ENCODE results near the gene GJE1.

GJE1 gene

DNA sequence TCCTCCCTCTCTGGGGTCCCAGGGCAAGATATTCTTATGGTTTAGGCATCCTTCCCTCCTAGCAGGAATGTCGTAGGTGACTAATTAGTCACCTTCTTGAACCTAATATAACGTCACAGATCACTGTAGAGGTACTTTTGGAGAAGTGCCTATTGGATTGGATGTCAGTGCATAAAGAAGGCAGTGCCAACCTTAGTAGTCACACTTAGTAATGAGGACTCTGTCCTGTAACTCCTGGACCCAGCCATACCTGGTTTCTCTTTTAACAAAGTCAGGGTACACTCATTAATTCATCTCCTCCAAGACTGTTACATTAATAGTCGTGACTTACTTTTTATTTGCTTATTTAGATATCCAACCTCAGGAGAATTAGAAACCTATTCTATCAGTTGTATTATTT lies 34.3 kb downstream of the GJE1 start:
- DNase-seq: no peak

DNA sequence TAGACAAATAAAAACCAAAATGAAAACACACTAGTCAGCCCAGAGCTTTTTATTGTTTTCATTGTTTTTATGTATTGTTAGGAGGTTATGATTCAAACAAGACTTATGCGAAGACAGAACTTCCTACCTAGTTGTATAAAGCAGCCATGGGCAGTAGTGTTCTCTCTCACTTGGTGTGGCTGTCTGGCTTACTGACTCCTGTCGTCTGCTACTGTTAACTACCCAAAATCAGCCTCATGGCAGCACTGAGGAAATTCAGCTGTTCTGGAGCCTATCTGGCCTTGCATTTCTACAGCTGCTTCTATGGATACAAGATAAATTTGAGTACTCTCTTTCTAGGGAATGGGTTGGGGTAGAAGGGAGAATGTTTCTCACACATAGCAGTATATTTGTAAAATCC lies 34.8 kb downstream of the GJE1 start:
- DNase-seq: no peak

DNA sequence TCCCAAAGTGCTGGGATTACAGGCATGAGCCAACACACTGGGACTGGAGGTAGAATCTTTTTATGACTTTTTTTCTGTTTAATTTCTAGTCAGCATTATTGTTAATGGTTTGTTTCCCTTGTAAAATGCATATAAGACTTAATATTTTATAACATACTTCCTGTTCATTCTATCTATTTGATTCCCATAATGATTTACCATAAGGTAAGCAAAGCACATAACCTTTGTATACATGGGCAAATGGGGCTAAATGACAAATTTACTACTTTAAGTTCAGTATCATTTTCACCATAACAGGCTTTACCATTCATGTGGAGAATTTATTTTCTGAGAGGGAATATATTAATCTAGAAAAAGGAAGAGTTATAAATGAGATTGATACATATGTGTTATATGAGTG lies 38.6 kb downstream of the GJE1 start:
- no peak for DNase-seq

DNA sequence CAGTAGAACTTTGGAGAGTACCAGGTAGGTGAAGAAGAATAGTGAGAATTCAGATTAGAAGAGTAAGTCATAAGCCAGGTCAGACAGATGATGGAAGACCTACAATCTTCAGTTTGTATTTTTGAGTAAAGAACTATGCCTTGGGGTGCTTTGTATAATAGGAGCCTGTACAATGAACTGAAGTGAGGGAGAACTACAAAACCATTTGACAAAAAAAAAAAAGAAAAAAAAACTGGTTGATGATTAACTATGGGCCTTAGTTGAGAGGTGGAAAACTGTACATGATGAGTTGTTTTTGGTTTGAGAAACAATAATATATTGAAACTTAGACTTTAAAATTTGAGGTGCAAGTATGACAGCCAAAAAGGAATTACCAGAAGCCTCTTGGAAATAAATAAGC lies 40.0 kb downstream of the GJE1 start:
- DNase-seq: no peak

DNA sequence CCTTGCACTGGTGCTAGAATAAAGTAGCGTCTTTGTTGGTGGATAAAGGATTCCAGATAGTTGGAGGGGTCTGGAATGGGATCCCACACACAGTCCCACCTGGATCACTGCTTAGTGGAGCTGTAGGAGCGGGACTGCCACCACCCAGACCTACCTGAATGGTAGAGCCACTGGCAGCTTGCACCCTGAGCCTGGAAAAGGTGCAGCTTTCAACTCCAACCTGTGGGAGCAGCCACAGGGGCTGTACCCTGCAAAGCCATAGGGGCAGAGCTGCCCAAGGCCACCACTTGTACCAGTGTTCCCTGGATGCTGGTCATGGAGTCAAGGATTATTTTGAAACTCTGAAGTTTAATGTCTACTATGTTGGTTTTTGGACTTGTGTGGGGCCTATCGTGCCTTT lies 41.3 kb downstream of the GJE1 start:
- no peak for DNase-seq

DNA sequence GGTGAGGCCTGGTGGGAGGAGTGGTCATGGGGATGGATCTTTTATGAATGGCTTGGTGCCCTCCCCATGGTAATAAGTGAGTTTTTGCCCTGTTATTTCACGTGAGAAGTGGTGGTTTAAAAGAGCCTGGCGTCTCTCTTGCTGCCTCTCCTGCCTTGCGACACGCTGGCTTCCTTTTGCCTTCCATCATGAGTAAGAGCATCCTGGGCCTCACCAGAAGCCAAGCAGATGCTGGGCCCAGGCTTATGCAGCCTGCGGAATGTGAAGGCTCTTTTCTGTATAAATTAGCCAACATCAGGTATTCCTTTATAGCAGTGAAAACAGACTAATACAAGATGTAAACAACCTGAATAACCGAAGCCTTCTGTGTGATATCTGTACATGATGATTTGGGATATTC lies 42.0 kb downstream of the GJE1 start:
- DNase-seq: no peak

DNA sequence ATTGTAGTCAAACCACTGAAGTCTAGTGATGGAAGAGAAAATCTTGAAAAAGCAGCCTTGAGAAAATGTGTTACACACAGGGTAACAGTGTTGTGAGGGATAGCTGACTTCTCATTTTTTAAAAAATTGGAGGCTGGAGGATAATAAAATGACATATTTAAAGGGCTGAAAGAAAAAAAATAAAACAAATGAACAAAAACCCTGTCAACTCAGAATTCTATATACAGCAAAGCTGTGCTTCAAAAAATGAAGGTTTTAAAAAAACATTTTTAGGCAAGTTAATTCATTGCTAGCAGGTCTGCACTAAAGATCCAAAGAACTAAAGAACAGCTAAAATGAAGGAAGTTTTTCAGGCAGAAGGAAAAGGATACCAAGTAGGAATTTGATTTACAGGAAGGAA lies 45.4 kb downstream of the GJE1 start:
- no peak for DNase-seq

DNA sequence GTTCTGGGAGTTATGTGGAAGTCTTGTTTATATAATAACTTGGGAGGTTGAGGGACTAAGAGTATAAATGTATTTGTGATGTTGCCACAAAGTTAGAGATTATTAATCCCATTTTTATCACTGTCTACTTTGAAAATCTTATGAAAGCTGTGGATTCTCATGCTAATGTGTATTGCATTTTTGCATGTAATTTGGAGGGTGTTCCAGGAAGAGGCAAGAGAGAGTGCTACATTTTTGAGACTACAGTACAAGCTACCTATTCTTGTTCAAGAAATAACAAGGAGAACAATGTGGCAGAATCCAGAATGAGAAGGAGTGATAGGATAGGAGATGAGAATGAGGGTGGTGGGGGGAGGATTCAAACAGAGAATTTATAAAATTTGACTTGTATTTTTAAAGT lies 49.3 kb downstream of the GJE1 start:
- no peak for DNase-seq

DNA sequence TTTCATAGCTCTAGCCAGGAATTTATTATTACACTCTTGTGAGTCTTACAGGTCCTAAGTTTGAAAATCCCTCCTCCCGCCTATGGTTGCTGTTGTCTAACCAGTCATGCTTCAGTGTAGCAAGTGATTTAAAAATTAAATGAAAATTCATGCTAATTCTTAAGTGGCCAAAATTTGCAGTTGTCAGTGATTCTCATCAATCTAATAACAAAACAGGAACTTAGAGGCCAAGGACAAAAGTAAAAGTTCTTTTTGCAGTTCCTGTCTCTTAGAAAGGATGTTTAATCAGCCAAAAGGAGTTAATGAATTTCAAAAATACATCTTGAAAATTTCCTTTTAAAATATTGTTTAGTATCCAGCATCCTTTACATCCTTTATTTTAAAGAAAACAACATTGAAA lies 50.6 kb downstream of the GJE1 start:
- no peak for DNase-seq

DNA sequence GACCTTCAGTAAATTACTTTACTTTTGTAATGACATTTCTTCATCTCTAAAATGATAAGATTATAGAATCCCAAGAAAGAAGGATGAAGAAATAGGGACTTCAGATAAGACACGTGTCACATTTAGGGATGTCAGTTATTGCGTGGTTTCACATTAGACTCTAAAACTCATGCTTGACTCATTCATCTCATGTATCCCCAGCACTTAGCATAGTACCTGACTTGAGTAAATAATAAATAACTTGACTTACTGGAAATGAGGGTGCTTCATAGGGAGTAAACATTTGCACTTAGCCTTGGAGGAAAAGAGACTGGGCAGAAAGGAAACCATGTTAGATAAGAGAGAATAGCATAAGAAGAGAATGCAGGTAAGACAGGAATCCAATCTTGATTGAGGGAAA lies 51.6 kb downstream of the GJE1 start:
- no peak for DNase-seq
